HL-60 (cell line): ENCODE data around the gene PAMR1.

ENCODE experiments used
- CTCF ChIP-seq: IDR thresholded peaks from one replicate; pipeline ENCODE4 v1.5.1; 2011; ENCODE audit warnings: low read length, control low read depth, inconsistent platforms; ENCODE audit not compliant: insufficient read depth
- GABPA ChIP-seq: IDR thresholded peaks from 2 replicates; pipeline ENCODE4 v1.6.1; 2012; ENCODE audit warnings: low read depth
- POLR2AphosphoS5 ChIP-seq: IDR thresholded peaks from 2 replicates; pipeline ENCODE4 v1.6.1; 2012; ENCODE audit warnings: low read depth

DNA sequence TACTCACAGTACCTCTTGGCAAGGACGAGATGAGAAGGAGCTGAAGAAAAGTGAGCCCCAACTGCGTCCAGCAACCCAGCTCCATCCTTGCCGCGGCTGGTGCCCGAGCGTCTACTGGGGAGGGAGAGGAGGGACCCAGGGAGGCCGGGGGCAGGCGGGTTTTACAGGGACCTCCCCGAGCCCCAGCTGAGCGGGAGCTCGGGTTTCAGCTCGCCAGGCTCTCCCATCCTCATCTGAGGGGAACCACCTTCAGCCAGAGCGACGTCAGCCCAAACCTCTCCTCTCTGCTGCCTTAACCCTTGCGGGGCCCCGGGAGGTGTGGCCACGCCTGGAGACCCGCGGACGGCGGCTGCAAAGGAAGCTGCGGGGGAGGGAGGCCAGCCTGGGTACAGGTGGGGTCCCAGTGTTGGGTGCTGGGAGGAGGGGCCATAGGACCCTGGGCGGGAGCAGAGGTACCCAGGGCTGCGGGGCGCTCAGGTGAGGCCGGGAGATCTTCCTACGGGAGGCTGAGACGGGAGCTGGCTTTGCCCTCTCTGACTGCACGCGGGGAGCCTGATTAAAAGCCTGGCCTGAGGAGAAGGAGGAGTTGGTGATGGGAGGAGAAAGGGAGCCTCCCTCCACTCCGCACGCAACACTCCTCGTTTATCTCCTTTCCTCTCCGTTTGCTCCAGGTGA is at the start of gene PAMR1:
- TF ChIP-seq POLR2AphosphoS5: no peak
- TF ChIP-seq CTCF: no peak
- TF ChIP-seq GABPA: no peak
